ENCODE measurements around the gene ASB13.
"Not testable (repeated sequence)": the region's sequence is repeated elsewhere in the genome, so short reads cannot be mapped to it uniquely, and the experiment has no call there.

The ASB13 gene

GRCh38 chr10:5599613-5600520 lies 66.5 kb downstream of the ASB13 start:
- DNase-seq (ENCODE audit: insufficient read length) (no peak), FAIRE-seq (no peak)
- TF ChIP-seq TAF1 (IDR thresholded peaks at IDR 0.05; ENCODE audit: borderline replicate concordance, low read depth, low read length) = no peak
- TF ChIP-seq POLR2AphosphoS5 (IDR thresholded peaks at IDR 0.05; ENCODE audit: low read depth, low read length) = no peak
- no peak for TF ChIP-seq POLR2A (IDR thresholded peaks at IDR 0.05; ENCODE audit: low read depth, low read length)

GRCh38 chr10:5598085-5598690 lies 68.2 kb downstream of the ASB13 start:
- no peak for FAIRE-seq
- no peak for DNase-seq (ENCODE audit: insufficient read length)
- TF ChIP-seq POLR2A (IDR thresholded peaks at IDR 0.05; ENCODE audit: low read depth, low read length) (no peak), POLR2AphosphoS5 (IDR thresholded peaks at IDR 0.05; ENCODE audit: low read depth, low read length) (no peak), TAF1 (IDR thresholded peaks at IDR 0.05; ENCODE audit: borderline replicate concordance, low read depth, low read length) (no peak)

DNA sequence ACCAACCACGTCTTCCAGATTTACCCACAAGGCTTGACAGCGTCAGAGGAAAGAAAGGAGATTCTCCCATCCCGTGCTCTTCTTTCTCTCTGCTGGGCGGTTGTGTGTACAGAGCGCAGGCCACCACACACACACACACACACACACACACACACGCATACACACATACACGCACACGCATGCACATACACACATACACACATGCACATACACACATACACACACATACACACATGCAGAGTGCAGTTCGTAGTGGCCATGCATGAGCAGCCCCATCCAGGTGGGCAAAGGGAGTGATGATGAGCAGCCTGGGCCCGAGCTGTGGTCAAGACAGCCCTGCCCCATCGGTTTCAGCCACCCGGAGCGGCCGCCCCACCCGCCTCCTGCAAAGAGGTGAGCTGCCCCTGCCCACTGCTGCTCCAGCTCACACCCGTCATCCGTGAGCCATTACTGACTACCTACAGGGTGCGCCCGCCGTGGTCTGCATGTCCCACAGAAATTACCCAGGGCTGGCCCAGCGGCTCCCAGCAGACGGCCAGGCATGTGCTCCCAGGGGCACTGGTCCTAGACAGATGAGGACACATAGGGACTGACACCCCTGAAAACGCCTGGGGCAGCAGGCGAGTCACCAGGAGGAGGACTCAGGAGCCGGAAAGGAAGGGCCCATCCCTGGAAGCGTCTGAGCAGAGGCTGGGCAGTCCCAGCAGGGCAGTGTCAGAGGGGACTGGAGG lies 69.6 kb downstream of the ASB13 start:
- TF ChIP-seq TAF1 (IDR thresholded peaks at IDR 0.05; ENCODE audit: borderline replicate concordance, low read depth, low read length) (no peak), POLR2A (IDR thresholded peaks at IDR 0.05; ENCODE audit: low read depth, low read length) (no peak), POLR2AphosphoS5 (IDR thresholded peaks at IDR 0.05; ENCODE audit: low read depth, low read length) (no peak)
- DNase-seq (ENCODE audit: insufficient read length) = no peak
- no peak for FAIRE-seq

GRCh38 chr10:5595994-5596471 lies 70.4 kb downstream of the ASB13 start:
- TF ChIP-seq POLR2A (IDR thresholded peaks at IDR 0.05; ENCODE audit: low read depth, low read length) (no peak), POLR2AphosphoS5 (IDR thresholded peaks at IDR 0.05; ENCODE audit: low read depth, low read length) (no peak), TAF1 (IDR thresholded peaks at IDR 0.05; ENCODE audit: borderline replicate concordance, low read depth, low read length) (no peak)
- no peak for FAIRE-seq
- no peak for DNase-seq (ENCODE audit: insufficient read length)

DNA sequence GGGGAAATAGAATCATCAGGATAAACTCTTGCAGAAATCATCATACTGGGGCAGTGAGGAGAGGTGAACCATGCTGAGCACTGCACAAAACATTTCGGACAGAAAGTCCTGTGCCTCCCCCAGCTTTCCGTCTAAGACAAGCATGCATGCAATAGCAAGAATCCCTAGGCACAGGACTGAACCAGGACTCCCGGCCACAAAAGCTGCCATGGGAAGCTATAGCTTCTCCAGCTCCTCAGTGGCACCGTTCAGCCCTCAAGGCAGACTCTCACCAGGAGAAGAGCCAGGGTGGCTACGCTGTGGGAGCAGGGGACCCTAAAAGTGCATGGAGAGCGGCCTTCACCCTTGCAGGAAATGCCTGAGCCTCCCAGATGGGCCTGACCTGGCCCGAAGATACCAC lies 70.8 kb downstream of the ASB13 start:
- TF ChIP-seq POLR2AphosphoS5 (IDR thresholded peaks at IDR 0.05; ENCODE audit: low read depth, low read length) (no peak), TAF1 (IDR thresholded peaks at IDR 0.05; ENCODE audit: borderline replicate concordance, low read depth, low read length) (no peak), POLR2A (IDR thresholded peaks at IDR 0.05; ENCODE audit: low read depth, low read length) (no peak)
- no peak for DNase-seq (ENCODE audit: insufficient read length)
- FAIRE-seq = no peak

GRCh38 chr10:5595095-5595494 lies 71.3 kb downstream of the ASB13 start:
- FAIRE-seq (no peak), DNase-seq (ENCODE audit: insufficient read length) (no peak)
- no peak for TF ChIP-seq TAF1 (IDR thresholded peaks at IDR 0.05; ENCODE audit: borderline replicate concordance, low read depth, low read length)
- no peak for TF ChIP-seq POLR2AphosphoS5 (IDR thresholded peaks at IDR 0.05; ENCODE audit: low read depth, low read length)
- TF ChIP-seq POLR2A (IDR thresholded peaks at IDR 0.05; ENCODE audit: low read depth, low read length) = no peak

DNA sequence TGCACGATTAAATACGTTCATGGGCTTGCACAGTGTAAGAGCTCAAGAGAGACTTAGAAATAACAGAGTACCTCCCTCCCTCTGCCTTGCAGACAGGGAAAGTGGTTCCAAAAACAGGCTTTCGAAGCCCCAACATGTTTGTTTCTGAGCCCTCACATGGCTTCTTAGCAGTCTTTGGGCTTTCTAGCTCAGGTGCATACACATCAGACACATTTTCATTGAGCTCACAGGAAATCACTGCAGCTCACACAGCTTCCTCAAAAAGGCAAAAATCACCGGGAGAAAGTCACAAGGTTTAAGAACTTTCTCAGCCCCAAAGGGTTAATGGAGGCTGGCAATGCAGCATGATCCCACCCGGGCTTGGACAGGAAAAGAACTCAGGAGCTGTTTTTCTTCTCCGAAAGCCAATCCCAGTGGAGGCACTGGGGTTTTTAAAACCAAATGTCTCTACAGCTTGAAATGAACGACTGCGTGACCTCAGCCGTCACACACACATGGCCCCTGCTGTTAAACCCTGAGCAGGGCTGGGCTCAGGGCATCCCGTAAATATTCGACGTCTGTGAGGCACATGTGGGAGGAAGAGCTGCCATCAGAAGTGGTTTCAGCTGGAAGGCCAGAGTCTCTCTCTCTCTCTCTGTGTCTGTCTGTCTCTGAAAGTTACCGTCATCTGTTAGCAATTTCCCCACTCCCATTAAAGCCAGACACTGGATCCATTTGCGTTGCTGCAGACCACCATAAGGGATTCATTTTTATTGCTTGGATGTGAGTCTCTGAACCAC lies 71.9 kb downstream of the ASB13 start:
- DNase-seq (ENCODE audit: insufficient read length) (no peak), FAIRE-seq (no peak)
- TF ChIP-seq POLR2AphosphoS5 (IDR thresholded peaks at IDR 0.05; ENCODE audit: low read depth, low read length) (no peak), POLR2A (IDR thresholded peaks at IDR 0.05; ENCODE audit: low read depth, low read length) (no peak), TAF1 (IDR thresholded peaks at IDR 0.05; ENCODE audit: borderline replicate concordance, low read depth, low read length) (no peak)

DNA sequence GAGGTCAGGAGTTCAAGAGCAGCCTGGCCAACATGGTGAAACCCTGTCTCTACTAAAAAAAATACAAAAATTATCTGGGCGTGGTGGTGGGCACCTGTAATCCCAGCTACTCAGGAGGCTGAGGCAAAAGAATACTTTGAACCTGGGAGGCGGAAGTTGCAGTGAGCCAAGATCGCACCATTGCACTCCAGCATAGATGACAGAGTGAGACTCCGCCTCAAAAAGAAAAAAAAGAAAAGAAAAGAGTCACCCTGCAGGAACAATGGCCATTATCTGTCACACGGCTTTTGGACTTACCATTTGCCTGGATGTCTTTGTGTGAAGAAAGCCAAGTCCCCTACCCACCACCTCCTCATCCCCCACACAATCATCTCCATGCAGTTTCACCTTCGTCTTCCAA lies 73.0 kb downstream of the ASB13 start:
- not testable (repeated sequence) for DNase-seq (ENCODE audit: insufficient read length); FAIRE-seq

DNA sequence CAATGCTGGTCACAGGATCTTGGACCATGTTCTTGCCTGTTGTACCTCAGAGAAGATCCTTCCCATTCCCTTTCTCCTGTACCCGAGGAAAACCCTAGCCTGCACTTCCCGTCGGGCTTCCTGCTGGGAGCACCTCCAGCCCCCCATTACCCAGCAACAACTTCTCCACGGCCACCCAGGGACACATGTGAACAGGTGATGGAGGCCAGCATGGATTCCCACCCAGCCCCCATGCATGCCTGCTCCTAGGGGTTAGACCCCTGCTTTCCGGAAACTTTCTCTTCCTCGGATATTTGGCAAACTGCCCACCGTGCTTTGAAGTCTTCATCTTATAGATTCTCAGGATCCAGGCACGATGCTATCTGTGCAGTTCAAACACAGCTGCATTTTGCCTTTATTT lies 74.3 kb downstream of the ASB13 start:
- FAIRE-seq (no peak), DNase-seq (ENCODE audit: insufficient read length) (no peak)
- no peak for TF ChIP-seq POLR2AphosphoS5 (IDR thresholded peaks at IDR 0.05; ENCODE audit: low read depth, low read length)

DNA sequence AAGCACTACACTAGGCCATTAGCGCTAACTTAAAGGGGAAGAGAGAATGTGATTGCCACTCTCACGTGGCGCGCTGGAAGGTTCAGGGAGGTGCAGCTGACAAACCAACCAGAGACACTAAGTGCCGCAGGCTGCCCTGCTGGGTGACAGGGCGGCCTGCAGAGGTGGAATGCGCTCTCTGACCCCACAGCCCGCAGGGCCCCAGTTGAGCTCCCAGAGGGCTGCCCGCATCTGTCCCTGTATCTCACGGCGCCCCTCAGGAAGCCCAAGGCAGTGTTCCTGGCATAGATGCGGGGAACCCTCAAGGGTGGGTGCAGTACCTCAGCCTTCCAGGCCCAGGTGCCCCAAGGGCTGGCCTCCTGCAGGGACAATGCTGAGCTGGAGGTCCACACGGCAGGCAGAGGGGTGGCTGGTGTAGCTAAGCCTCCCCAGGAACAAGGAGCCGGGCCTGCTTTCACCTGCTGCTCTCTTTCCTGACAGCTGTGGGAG lies 75.0 kb downstream of the ASB13 start:
- DNase-seq (ENCODE audit: insufficient read length) (no peak), FAIRE-seq (no peak)
- no peak for TF ChIP-seq TAF1 (IDR thresholded peaks at IDR 0.05; ENCODE audit: borderline replicate concordance, low read depth, low read length)
- TF ChIP-seq POLR2AphosphoS5 (IDR thresholded peaks at IDR 0.05; ENCODE audit: low read depth, low read length) = no peak
- TF ChIP-seq POLR2A (IDR thresholded peaks at IDR 0.05; ENCODE audit: low read depth, low read length) = no peak

- TF ChIP-seq POLR2AphosphoS5 (IDR thresholded peaks at IDR 0.05; ENCODE audit: low read depth, low read length) (no peak), TAF1 (IDR thresholded peaks at IDR 0.05; ENCODE audit: borderline replicate concordance, low read depth, low read length) (no peak), POLR2A (IDR thresholded peaks at IDR 0.05; ENCODE audit: low read depth, low read length) (no peak)
- FAIRE-seq = no peak
- no peak for DNase-seq (ENCODE audit: insufficient read length)
Measured at GRCh38 chr10:5590816-5591215, 75.6 kb downstream of the ASB13 start.

Data from GM12892 (cell line).